ENCODE results near the gene SRD5A2.
A peak's percentile ranks its signal among the peaks of the same experiment; 100 is the strongest.

Gene SRD5A2

GRCh38 chr2:31526946-31527732 is 53.6 kb downstream of the SRD5A2 start:
- no peak overlapping the region for H3K4me3 ChIP-seq (ENCODE audit: control insufficient read depth, low read depth, low read length)
- no peak for TF ChIP-seq CTCF (conservative IDR thresholded peaks at IDR 0.05; ENCODE audit: control insufficient read depth, insufficient read depth, low read depth, low read length)
- DNase-seq (ENCODE audit: low read depth) = peak; percentile 18

DNA sequence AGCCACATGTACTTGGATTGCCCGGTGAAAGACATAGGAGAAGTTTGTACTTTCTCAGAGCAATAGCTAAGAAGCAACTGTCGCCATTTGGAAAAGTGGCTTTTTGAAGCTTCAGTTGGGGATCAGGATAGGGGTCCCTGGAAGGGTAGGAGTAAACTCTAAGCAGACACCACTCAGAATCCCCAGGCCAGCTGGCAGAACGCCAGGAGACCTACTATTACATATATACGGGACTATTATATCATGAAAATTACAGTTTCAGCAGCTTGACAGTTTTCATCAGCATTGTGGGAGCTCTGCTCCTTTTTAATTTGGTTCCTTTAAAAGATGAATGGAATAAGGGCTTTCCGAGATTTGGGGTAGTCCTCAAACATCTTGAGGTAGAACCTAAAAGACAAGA is 54.9 kb downstream of the SRD5A2 start:
- no peak overlapping the region for H3K4me3 ChIP-seq (ENCODE audit: control insufficient read depth, low read depth, low read length)
- DNase-seq (ENCODE audit: low read depth) = no peak
- TF ChIP-seq CTCF (conservative IDR thresholded peaks at IDR 0.05; ENCODE audit: control insufficient read depth, insufficient read depth, low read depth, low read length) = no peak

GRCh38 chr2:31524592-31524991 is 56.1 kb downstream of the SRD5A2 start:
- TF ChIP-seq CTCF (conservative IDR thresholded peaks at IDR 0.05; ENCODE audit: control insufficient read depth, insufficient read depth, low read depth, low read length) = no peak
- H3K4me3 ChIP-seq (ENCODE audit: control insufficient read depth, low read depth, low read length) = no peak overlapping the region
- no peak for DNase-seq (ENCODE audit: low read depth)

- H3K4me3 ChIP-seq (ENCODE audit: control insufficient read depth, low read depth, low read length) = no peak overlapping the region
- TF ChIP-seq CTCF (conservative IDR thresholded peaks at IDR 0.05; ENCODE audit: control insufficient read depth, insufficient read depth, low read depth, low read length) = peak; percentile 79
- peak; percentile 73 for DNase-seq (ENCODE audit: low read depth)
Observed at GRCh38 chr2:31523871-31524492, 56.8 kb downstream of the SRD5A2 start.

DNA sequence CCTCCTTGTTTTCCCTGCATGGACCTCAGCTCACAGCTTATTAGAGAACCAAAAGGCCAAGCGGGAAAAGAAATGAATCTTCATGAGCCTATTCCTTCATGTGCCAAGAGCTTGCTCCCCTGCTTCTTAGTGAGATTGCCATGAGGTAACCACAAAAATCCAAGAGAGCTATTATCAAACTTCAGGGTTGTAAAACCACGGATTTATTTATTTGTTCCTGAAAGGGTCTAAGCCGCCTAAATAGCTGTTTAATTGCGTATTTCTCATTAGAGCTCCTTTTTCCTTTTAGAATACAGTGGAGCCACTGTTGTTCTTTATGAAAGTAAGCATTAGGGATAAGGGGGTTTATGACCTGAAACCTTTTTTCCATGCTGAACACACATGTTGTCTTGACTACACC is 58.0 kb downstream of the SRD5A2 start:
- TF ChIP-seq CTCF (conservative IDR thresholded peaks at IDR 0.05; ENCODE audit: control insufficient read depth, insufficient read depth, low read depth, low read length) = no peak
- DNase-seq (ENCODE audit: low read depth) = no peak

DNA sequence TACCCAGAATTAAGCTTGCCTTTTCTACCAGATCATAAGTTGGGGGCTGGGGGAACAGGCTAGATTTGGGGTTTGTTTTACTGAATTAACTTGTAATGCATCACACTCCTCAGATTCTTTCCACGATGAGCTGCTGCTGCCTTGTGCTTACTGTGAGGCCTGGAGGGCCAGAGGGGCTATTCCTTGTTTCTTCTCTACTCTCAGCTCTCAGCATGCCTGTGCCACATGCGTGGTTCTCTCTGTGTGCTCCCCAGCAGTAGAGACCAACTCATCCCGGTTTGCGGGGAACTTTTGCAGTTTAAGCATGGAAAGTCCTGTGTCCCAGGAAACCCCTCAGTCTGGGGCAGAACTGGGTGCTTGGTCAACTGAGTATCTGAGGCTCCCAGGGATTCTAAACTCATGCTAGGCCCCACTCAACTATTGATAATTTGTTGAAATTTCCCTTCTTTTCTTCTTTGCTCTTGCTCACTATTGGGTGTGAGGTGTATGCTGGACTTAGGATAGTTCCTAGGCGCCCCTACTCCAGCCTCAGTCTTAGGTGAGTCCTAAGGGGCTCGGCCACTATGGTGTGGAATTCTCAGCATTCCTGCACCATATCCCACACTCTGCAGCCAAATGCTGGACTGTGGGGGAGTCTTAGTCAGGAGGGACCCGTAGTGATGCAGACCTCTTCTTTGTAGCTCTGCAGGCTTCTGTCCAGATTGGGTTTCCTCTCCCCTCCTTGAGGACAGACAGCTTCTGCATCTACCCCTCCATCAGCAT is 63.1 kb downstream of the SRD5A2 start:
- no peak overlapping the region for H3K4me3 ChIP-seq (ENCODE audit: control insufficient read depth, low read depth, low read length)
- no peak for TF ChIP-seq CTCF (conservative IDR thresholded peaks at IDR 0.05; ENCODE audit: control insufficient read depth, insufficient read depth, low read depth, low read length)
- DNase-seq (ENCODE audit: low read depth) = no peak

More for the DNA sequence above, 58.0 kb downstream of the SRD5A2 start:
- no peak overlapping the region for H3K4me3 ChIP-seq (ENCODE audit: control insufficient read depth, low read depth, low read length)
